Adrenal gland (tissue), 12 donors: Measurements from ENCODE around the gene BZW2. TPM values are rescaled to one million over a fixed set of nuclear protein-coding genes. Genes with fewer than 3 reads are reported as not detected.

ENCODE experiments used
- DNase-seq, 7 donors: peaks; one replicate each; pipeline ENCODE4 v3.0.0-alpha.2; 2019 to 2020
- H3K27ac ChIP-seq, 5 donors: fragments of 200-600 bp; sonication (generic) in 4 of 5; 1 replicate in 3 of 5; 2 replicates in 2 of 5; pipeline versions ENCODE4 v1.5.1 to v1.8.0; 2016 to 2020; ENCODE audit warnings: mild to moderate bottlenecking in 1 of 5
- H3K27me3 ChIP-seq: fragments of 200-600 bp; 2 replicates; pipeline ENCODE4 v1.8.0; 2021
- H3K36me3 ChIP-seq, 2 donors: fragments of 200-600 bp; replicated peaks in 1 of 2; 1 replicate in 1 of 2; 2 replicates in 1 of 2; pipeline versions ENCODE4 v1.5.1 to v1.8.0; 2018 to 2022
- H3K4me1 ChIP-seq, 2 donors: fragments of 200-600 bp; replicated peaks in 1 of 2; 1 replicate in 1 of 2; 2 replicates in 1 of 2; pipeline versions ENCODE4 v1.5.1 to v1.8.0; 2018 to 2021
- H3K4me3 ChIP-seq, 4 donors: fragments of 200-600 bp; sonication (generic) in 3 of 4; one replicate each; pipeline ENCODE4 v1.5.1; 2016 to 2018
- H3K9me3 ChIP-seq, 3 donors: fragments of 200-600 bp; sonication (generic) in 1 of 3; replicated peaks in 1 of 3; 1 replicate in 2 of 3; 2 replicates in 1 of 3; pipeline versions ENCODE4 v1.5.1 to v1.8.0; 2016 to 2021
- CTCF ChIP-seq, 6 experiments: fragments of 450-650 bp in 4 of 6; fragments of 200-600 bp in 2 of 6; sonication (generic) in 1 of 6; IDR thresholded peaks; 1 replicate in 5 of 6; 2 replicates in 1 of 6; pipeline versions ENCODE4 v1.5.1 to v1.8.0; 2016 to 2021; ENCODE audit warnings: antibody characterized with exemption in 6 of 6, mild to moderate bottlenecking in 2 of 6, moderate library complexity in 1 of 6
- POLR2A ChIP-seq, 2 donors: fragments of 450-650 bp; IDR thresholded peaks; one replicate each; pipeline ENCODE4 v1.6.1; 2017; ENCODE audit warnings: antibody characterized with exemption in 2 of 2, mild to moderate bottlenecking in 2 of 2, moderate library complexity in 1 of 2
- WGBS, 4 donors: extraction: QIAGEN DNeasy Blood & Tissue Kit in 2 of 4; methylation state at CpG; one replicate each; pipeline versions ENCODE4 v1.1.5 to v1.1.7; 2013 to 2017; 5-methylcytosine and 5-hydroxymethylcytosine counted together
- intact Hi-C, 2 donors: fragments of 100-400 bp; cut with DNase I; formaldehyde crosslinking; loops; one replicate each; pipeline versions ENCODE4 v1.14.1 to v1.15.0; 2022 to 2023
- polyA plus RNA-seq, 3 donors: library from polyadenylated mRNA; stranded (reverse); fragments of 200-250 nt in 2 of 3; fragments of 350-450 nt in 1 of 3; fragmentation: Illumina TruSeq in 1 of 3; extraction: RNeasy Lipid Tissue Mini Kit (QIAGEN cat#74804) in 1 of 3; gene quantifications; one replicate each; pipeline ENCODE4 v1.2.3, GENCODE V29; 2013 to 2014
- total RNA-seq, 9 donors: library from RNA; depleted of rRNA in 4 of 9; stranded (reverse); fragments of >200 nt in 4 of 9; fragments of 120-200 nt in 1 of 9; fragmentation: NEBNext Ultra II Directional in 1 of 9; extraction: Animal tissue kit (Norgen Biotek cat#: 25700) in 1 of 9; gene quantifications; one replicate each; pipeline versions ENCODE4 v1.1.0 to v1.2.4, GENCODE V29; 2013 to 2023
- donor health status: healthy with polysubstance abuse.
- donor health status: Bipolar disorder and iron deficiency.
- donor health status: DM: yes; HTN: yes; CAD: no.
- donor health status: DM: no; HTN: no; CAD: no.
- donor health status: DM: no; HTN: no; CAD: no.
- donor health status: DM: yes; HTN: yes; CAD: no.

Gene BZW2
- total and polyA plus RNA-seq, 12 donors, result 11.1 to 46.5 (median 34.2) TPM

- no peak for DNase-seq
- Histone ChIP-seq H3K4me3 (no peak overlapping the region), H3K36me3 (no peaks in the 10 kb centered on the region), H3K27ac (no peak overlapping the region), H3K4me1 (no peaks in the 10 kb centered on the region), H3K9me3 (no peaks in the 10 kb centered on the region), H3K27me3 (no peaks in the 10 kb centered on the region)
- intact Hi-C loops, result loop anchor here in 1 of 2 donors (10.0 kb wide), 1 partner anchor 67 kb away; no protein-coding TSS in a partner anchor
- TF ChIP-seq CTCF (IDR thresholded peaks at IDR 0.05), result no peak
- TF ChIP-seq POLR2A (IDR thresholded peaks at IDR 0.05), result no peak
- WGBS, 4 donors, result 86 to 100% (median 89%) methylated on average over 3 of the region's 3 CpGs
Measured at GRCh38 chr7:16718111-16718656, 72.2 kb downstream of the BZW2 start.

GRCh38 chr7:16719699-16720098, 73.7 kb downstream of the BZW2 start:
- no peaks in the 10 kb centered on the region for H3K4me1 ChIP-seq
- no peak overlapping the region for H3K27ac ChIP-seq
- no peaks in the 10 kb centered on the region for H3K36me3 ChIP-seq
- H3K27me3 ChIP-seq, result no peaks in the 10 kb centered on the region
- TF ChIP-seq CTCF (IDR thresholded peaks at IDR 0.05) (no peak), POLR2A (IDR thresholded peaks at IDR 0.05) (no peak)
- intact Hi-C loops, result loop anchor here in 1 of 2 donors (10.0 kb wide), 1 partner anchor 65 kb away; no protein-coding TSS in a partner anchor
- H3K4me3 ChIP-seq, result no peak overlapping the region
- H3K9me3 ChIP-seq, result no peaks in the 10 kb centered on the region
- 94 to 100% (median 97%) methylated on average over 1 of the region's 1 CpG for WGBS, 4 donors
- DNase-seq, result no peak

GRCh38 chr7:16721541-16721940, 75.6 kb downstream of the BZW2 start:
- WGBS, 4 donors, result 78 to 90% (median 83%) methylated on average over 4 of the region's 4 CpGs
- no peak overlapping the region for H3K4me3 ChIP-seq
- intact Hi-C loops, result no loop called here

GRCh38 chr7:16724344-16724743, 78.4 kb downstream of the BZW2 start:
- no peaks in the 10 kb centered on the region for H3K9me3 ChIP-seq
- 70 to 96% (median 84%) methylated on average over 1 of the region's 1 CpG for WGBS, 4 donors
- H3K36me3 ChIP-seq, result no peaks in the 10 kb centered on the region
- no peak for DNase-seq
- no peaks in the 10 kb centered on the region for H3K27me3 ChIP-seq
- H3K4me1 ChIP-seq, result no peaks in the 10 kb centered on the region
- no peak overlapping the region for H3K27ac ChIP-seq
- TF ChIP-seq POLR2A (IDR thresholded peaks at IDR 0.05) (no peak), CTCF (IDR thresholded peaks at IDR 0.05) (no peak)
- no peak overlapping the region for H3K4me3 ChIP-seq
- intact Hi-C loops, result no loop called here

More at GRCh38 chr7:16721541-16721940, 75.6 kb downstream of the BZW2 start:
- no peaks in the 10 kb centered on the region for H3K9me3 ChIP-seq
- H3K27me3 ChIP-seq, result no peaks in the 10 kb centered on the region
- no peak overlapping the region for H3K27ac ChIP-seq
- no peak for DNase-seq
- TF ChIP-seq POLR2A (IDR thresholded peaks at IDR 0.05) (no peak), CTCF (IDR thresholded peaks at IDR 0.05) (no peak)
- H3K36me3 ChIP-seq, result no peaks in the 10 kb centered on the region
- no peaks in the 10 kb centered on the region for H3K4me1 ChIP-seq
